SK-N-SH treated with all-trans-retinoic acid at 6 μM for 48 hours (cell line): Measurements from ENCODE around the gene PTGER2.

Experiments used
- ESRRG ChIP-seq: fragments of 250-450 bp; sonication (Bioruptor Pico); IDR thresholded peaks from 2 replicates; pipeline ENCODE4 v1.6.1; 2021; ENCODE audit warnings: mild to moderate bottlenecking
- RARB ChIP-seq: fragments of 250-450 bp; sonication (Bioruptor Pico); IDR thresholded peaks from 2 replicates; pipeline ENCODE4 v1.8.0; 2021; ENCODE audit warnings: mild to moderate bottlenecking, moderate library complexity
- TOX ChIP-seq: fragments of 250-450 bp; sonication (Bioruptor Pico); IDR thresholded peaks from 2 replicates; pipeline ENCODE4 v1.8.0; 2021; ENCODE audit warnings: mild to moderate bottlenecking, moderate library complexity, borderline replicate concordance
- ZC3H10 ChIP-seq: fragments of 250-450 bp; sonication (Bioruptor Pico); IDR thresholded peaks from 2 replicates; pipeline ENCODE4 v1.5.1; 2021; ENCODE audit warnings: mild to moderate bottlenecking, moderate library complexity
- ZFP3 ChIP-seq: fragments of 250-450 bp; sonication (Bioruptor Pico); IDR thresholded peaks from 2 replicates; pipeline ENCODE4 v1.5.0; 2020; ENCODE audit warnings: mild to moderate bottlenecking, moderate library complexity
- ZNF565 ChIP-seq: fragments of 450-650 bp; formaldehyde crosslinking; conservative IDR thresholded peaks from 2 replicates; pipeline ENCODE4 v1.5.0; 2020; ENCODE audit warnings: low read depth, mild to moderate bottlenecking, moderate library complexity
- ZNF8 ChIP-seq: fragments of 450-650 bp; formaldehyde crosslinking; IDR thresholded peaks from 2 replicates; pipeline ENCODE4 v1.5.0; 2020; ENCODE audit warnings: mild to moderate bottlenecking, moderate library complexity
- TF ChIP-seq, protein P1 (sequence below): fragments of 250-450 bp; sonication (Bioruptor Pico); IDR thresholded peaks from 2 replicates; pipeline ENCODE4 v1.5.0; 2020; ENCODE audit warnings: mild to moderate bottlenecking, moderate library complexity
- TF ChIP-seq, protein P2 (sequence below): fragments of 250-450 bp; sonication (Bioruptor Pico); IDR thresholded peaks from 2 replicates; pipeline ENCODE4 v1.8.0; 2020; ENCODE audit warnings: mild to moderate bottlenecking, moderate library complexity, borderline replicate concordance

- TF ChIP-seq, protein P1, sequence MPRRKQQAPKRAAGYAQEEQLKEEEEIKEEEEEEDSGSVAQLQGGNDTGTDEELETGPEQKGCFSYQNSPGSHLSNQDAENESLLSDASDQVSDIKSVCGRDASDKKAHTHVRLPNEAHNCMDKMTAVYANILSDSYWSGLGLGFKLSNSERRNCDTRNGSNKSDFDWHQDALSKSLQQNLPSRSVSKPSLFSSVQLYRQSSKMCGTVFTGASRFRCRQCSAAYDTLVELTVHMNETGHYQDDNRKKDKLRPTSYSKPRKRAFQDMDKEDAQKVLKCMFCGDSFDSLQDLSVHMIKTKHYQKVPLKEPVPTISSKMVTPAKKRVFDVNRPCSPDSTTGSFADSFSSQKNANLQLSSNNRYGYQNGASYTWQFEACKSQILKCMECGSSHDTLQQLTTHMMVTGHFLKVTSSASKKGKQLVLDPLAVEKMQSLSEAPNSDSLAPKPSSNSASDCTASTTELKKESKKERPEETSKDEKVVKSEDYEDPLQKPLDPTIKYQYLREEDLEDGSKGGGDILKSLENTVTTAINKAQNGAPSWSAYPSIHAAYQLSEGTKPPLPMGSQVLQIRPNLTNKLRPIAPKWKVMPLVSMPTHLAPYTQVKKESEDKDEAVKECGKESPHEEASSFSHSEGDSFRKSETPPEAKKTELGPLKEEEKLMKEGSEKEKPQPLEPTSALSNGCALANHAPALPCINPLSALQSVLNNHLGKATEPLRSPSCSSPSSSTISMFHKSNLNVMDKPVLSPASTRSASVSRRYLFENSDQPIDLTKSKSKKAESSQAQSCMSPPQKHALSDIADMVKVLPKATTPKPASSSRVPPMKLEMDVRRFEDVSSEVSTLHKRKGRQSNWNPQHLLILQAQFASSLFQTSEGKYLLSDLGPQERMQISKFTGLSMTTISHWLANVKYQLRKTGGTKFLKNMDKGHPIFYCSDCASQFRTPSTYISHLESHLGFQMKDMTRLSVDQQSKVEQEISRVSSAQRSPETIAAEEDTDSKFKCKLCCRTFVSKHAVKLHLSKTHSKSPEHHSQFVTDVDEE (CRISPR knock-in tag): no peak
- TF ChIP-seq ZFP3 (CRISPR knock-in tag) (no peak), ZC3H10 (CRISPR knock-in tag) (no peak), TOX (no peak), ESRRG (CRISPR knock-in tag) (no peak), RARB (no peak), ZNF565 (CRISPR knock-in tag) (no peak), ZNF8 (no peak)
- TF ChIP-seq, protein P2, sequence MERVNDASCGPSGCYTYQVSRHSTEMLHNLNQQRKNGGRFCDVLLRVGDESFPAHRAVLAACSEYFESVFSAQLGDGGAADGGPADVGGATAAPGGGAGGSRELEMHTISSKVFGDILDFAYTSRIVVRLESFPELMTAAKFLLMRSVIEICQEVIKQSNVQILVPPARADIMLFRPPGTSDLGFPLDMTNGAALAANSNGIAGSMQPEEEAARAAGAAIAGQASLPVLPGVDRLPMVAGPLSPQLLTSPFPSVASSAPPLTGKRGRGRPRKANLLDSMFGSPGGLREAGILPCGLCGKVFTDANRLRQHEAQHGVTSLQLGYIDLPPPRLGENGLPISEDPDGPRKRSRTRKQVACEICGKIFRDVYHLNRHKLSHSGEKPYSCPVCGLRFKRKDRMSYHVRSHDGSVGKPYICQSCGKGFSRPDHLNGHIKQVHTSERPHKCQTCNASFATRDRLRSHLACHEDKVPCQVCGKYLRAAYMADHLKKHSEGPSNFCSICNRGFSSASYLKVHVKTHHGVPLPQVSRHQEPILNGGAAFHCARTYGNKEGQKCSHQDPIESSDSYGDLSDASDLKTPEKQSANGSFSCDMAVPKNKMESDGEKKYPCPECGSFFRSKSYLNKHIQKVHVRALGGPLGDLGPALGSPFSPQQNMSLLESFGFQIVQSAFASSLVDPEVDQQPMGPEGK (CRISPR knock-in tag): no peak
Measured at GRCh38 chr14:52339262-52339661, 25.1 kb downstream of the PTGER2 start.
